SK-N-SH treated with all-trans-retinoic acid at 6 μM for 48 hours (cell line): Measurements from ENCODE around the gene CAPS2.

Experiments
- ATAC-seq: fragments of 200-7000 bp; cut with Tn5 transposase; 3 replicates; pipeline ENCODE4 v1.9.1; 2020; ENCODE audit warnings: mild to moderate bottlenecking, moderate library complexity
- ARNTL ChIP-seq: fragments of 450-650 bp; formaldehyde crosslinking; IDR thresholded peaks from 2 replicates; pipeline ENCODE4 v1.5.0; 2020; ENCODE audit warnings: low read depth, mild to moderate bottlenecking, moderate library complexity, borderline replicate concordance
- BACH2 ChIP-seq: fragments of 250-450 bp; sonication (Bioruptor Pico); IDR thresholded peaks from 2 replicates; pipeline ENCODE4 v1.9.0; 2021; ENCODE audit warnings: mild to moderate bottlenecking, borderline replicate concordance
- CREB5 ChIP-seq: fragments of 250-450 bp; sonication (Bioruptor Pico); IDR thresholded peaks from 2 replicates; pipeline ENCODE4 v1.5.1; 2020; ENCODE audit warnings: low read depth, mild to moderate bottlenecking, moderate library complexity
- CSDC2 ChIP-seq: fragments of 250-450 bp; sonication (Bioruptor Pico); IDR thresholded peaks from 2 replicates; pipeline ENCODE4 v1.5.0; 2020; ENCODE audit warnings: mild to moderate bottlenecking, moderate library complexity
- ESRRG ChIP-seq: fragments of 250-450 bp; sonication (Bioruptor Pico); IDR thresholded peaks from 2 replicates; pipeline ENCODE4 v1.6.1; 2021; ENCODE audit warnings: mild to moderate bottlenecking
- GLIS3 ChIP-seq: fragments of 250-450 bp; sonication (Bioruptor Pico); IDR thresholded peaks from 2 replicates; pipeline ENCODE4 v1.5.0; 2020; ENCODE audit warnings: mild to moderate bottlenecking, moderate library complexity
- ISL1 ChIP-seq: fragments of 250-450 bp; sonication (Bioruptor Pico); IDR thresholded peaks from 2 replicates; pipeline ENCODE4 v2.1.2; 2022; ENCODE audit warnings: mild to moderate bottlenecking, moderate library complexity
- OSR1 ChIP-seq: fragments of 250-450 bp; sonication (Bioruptor Pico); IDR thresholded peaks from 2 replicates; pipeline ENCODE4 v1.8.0; 2022; ENCODE audit warnings: moderate library complexity, mild to moderate bottlenecking, inconsistent platforms
- PPARA ChIP-seq: fragments of 250-450 bp; sonication (Bioruptor Pico); IDR thresholded peaks from 2 replicates; pipeline ENCODE4 v1.5.0; 2020; ENCODE audit warnings: mild to moderate bottlenecking, borderline replicate concordance
- RARB ChIP-seq: fragments of 250-450 bp; sonication (Bioruptor Pico); IDR thresholded peaks from 2 replicates; pipeline ENCODE4 v1.8.0; 2021; ENCODE audit warnings: mild to moderate bottlenecking, moderate library complexity
- SNAI2 ChIP-seq: fragments of 250-450 bp; sonication (Bioruptor Pico); IDR thresholded peaks from 2 replicates; pipeline ENCODE4 v1.5.0; 2020; ENCODE audit warnings: mild to moderate bottlenecking, moderate library complexity
- TCF4 ChIP-seq: fragments of 250-450 bp; sonication (Bioruptor Pico); IDR thresholded peaks from 2 replicates; pipeline ENCODE4 v1.8.0; 2021; ENCODE audit warnings: mild to moderate bottlenecking, moderate library complexity, borderline replicate concordance
- TOX ChIP-seq: fragments of 250-450 bp; sonication (Bioruptor Pico); IDR thresholded peaks from 2 replicates; pipeline ENCODE4 v1.8.0; 2021; ENCODE audit warnings: mild to moderate bottlenecking, moderate library complexity, borderline replicate concordance
- TSHZ2 ChIP-seq: fragments of 250-450 bp; sonication (Bioruptor Pico); IDR thresholded peaks from 2 replicates; pipeline ENCODE4 v1.5.0; 2020; ENCODE audit warnings: mild to moderate bottlenecking, moderate library complexity
- ZC3H10 ChIP-seq: fragments of 250-450 bp; sonication (Bioruptor Pico); IDR thresholded peaks from 2 replicates; pipeline ENCODE4 v1.5.1; 2021; ENCODE audit warnings: mild to moderate bottlenecking, moderate library complexity
- ZFP3 ChIP-seq: fragments of 250-450 bp; sonication (Bioruptor Pico); IDR thresholded peaks from 2 replicates; pipeline ENCODE4 v1.5.0; 2020; ENCODE audit warnings: mild to moderate bottlenecking, moderate library complexity
- ZFP30 ChIP-seq: fragments of 450-650 bp; formaldehyde crosslinking; IDR thresholded peaks from 2 replicates; pipeline ENCODE4 v1.5.0; 2022; ENCODE audit warnings: mild to moderate bottlenecking, moderate library complexity
- ZNF565 ChIP-seq: fragments of 450-650 bp; formaldehyde crosslinking; conservative IDR thresholded peaks from 2 replicates; pipeline ENCODE4 v1.5.0; 2020; ENCODE audit warnings: low read depth, mild to moderate bottlenecking, moderate library complexity
- ZNF70 ChIP-seq: fragments of 450-650 bp; formaldehyde crosslinking; IDR thresholded peaks from 2 replicates; pipeline ENCODE4 v1.5.0; 2020; ENCODE audit warnings: mild to moderate bottlenecking, moderate library complexity
- ZNF8 ChIP-seq: fragments of 450-650 bp; formaldehyde crosslinking; IDR thresholded peaks from 2 replicates; pipeline ENCODE4 v1.5.0; 2020; ENCODE audit warnings: mild to moderate bottlenecking, moderate library complexity
- TF ChIP-seq, protein P1 (sequence below): fragments of 250-450 bp; sonication (Bioruptor Pico); IDR thresholded peaks from 2 replicates; pipeline ENCODE4 v1.8.0; 2021; ENCODE audit warnings: low read depth, mild to moderate bottlenecking, moderate library complexity, borderline replicate concordance
- TF ChIP-seq, protein P2 (sequence below): fragments of 250-450 bp; sonication (Bioruptor Pico); IDR thresholded peaks from 2 replicates; pipeline ENCODE4 v1.8.0; 2020; ENCODE audit warnings: mild to moderate bottlenecking, moderate library complexity, borderline replicate concordance
- TF ChIP-seq, protein P3 (sequence below): fragments of 250-450 bp; sonication (Bioruptor Pico); IDR thresholded peaks from 2 replicates; pipeline ENCODE4 v1.5.1; 2021; ENCODE audit warnings: mild to moderate bottlenecking, moderate library complexity

CAPS2 gene

GRCh38 chr12:75275702-75276101 is 54.4 kb downstream of the CAPS2 start:
- ATAC-seq: no peak
- TF ChIP-seq, protein P1, sequence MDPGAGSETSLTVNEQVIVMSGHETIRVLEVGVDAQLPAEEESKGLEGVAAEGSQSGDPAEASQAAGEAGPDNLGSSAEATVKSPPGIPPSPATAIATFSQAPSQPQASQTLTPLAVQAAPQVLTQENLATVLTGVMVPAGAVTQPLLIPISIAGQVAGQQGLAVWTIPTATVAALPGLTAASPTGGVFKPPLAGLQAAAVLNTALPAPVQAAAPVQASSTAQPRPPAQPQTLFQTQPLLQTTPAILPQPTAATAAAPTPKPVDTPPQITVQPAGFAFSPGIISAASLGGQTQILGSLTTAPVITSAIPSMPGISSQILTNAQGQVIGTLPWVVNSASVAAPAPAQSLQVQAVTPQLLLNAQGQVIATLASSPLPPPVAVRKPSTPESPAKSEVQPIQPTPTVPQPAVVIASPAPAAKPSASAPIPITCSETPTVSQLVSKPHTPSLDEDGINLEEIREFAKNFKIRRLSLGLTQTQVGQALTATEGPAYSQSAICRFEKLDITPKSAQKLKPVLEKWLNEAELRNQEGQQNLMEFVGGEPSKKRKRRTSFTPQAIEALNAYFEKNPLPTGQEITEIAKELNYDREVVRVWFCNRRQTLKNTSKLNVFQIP (CRISPR knock-in tag): no peak
- TF ChIP-seq, protein P2, sequence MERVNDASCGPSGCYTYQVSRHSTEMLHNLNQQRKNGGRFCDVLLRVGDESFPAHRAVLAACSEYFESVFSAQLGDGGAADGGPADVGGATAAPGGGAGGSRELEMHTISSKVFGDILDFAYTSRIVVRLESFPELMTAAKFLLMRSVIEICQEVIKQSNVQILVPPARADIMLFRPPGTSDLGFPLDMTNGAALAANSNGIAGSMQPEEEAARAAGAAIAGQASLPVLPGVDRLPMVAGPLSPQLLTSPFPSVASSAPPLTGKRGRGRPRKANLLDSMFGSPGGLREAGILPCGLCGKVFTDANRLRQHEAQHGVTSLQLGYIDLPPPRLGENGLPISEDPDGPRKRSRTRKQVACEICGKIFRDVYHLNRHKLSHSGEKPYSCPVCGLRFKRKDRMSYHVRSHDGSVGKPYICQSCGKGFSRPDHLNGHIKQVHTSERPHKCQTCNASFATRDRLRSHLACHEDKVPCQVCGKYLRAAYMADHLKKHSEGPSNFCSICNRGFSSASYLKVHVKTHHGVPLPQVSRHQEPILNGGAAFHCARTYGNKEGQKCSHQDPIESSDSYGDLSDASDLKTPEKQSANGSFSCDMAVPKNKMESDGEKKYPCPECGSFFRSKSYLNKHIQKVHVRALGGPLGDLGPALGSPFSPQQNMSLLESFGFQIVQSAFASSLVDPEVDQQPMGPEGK (CRISPR knock-in tag): no peak
- no peak for TF ChIP-seq ZNF70 (CRISPR knock-in tag)
- TF ChIP-seq BACH2 (CRISPR knock-in tag): no peak
- no peak for TF ChIP-seq ZFP30 (CRISPR knock-in tag)
- TF ChIP-seq, protein P3, sequence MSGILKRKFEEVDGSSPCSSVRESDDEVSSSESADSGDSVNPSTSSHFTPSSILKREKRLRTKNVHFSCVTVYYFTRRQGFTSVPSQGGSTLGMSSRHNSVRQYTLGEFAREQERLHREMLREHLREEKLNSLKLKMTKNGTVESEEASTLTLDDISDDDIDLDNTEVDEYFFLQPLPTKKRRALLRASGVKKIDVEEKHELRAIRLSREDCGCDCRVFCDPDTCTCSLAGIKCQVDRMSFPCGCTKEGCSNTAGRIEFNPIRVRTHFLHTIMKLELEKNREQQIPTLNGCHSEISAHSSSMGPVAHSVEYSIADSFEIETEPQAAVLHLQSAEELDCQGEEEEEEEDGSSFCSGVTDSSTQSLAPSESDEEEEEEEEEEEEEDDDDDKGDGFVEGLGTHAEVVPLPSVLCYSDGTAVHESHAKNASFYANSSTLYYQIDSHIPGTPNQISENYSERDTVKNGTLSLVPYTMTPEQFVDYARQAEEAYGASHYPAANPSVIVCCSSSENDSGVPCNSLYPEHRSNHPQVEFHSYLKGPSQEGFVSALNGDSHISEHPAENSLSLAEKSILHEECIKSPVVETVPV (CRISPR knock-in tag): no peak
- TF ChIP-seq TCF4 (CRISPR knock-in tag): no peak
- TF ChIP-seq SNAI2 (CRISPR knock-in tag): no peak
- no peak for TF ChIP-seq ZNF565 (CRISPR knock-in tag)
- no peak for TF ChIP-seq ZFP3 (CRISPR knock-in tag)
- TF ChIP-seq CSDC2: no peak
- no peak for TF ChIP-seq GLIS3 (CRISPR knock-in tag)
- no peak for TF ChIP-seq CREB5 (CRISPR knock-in tag)

DNA sequence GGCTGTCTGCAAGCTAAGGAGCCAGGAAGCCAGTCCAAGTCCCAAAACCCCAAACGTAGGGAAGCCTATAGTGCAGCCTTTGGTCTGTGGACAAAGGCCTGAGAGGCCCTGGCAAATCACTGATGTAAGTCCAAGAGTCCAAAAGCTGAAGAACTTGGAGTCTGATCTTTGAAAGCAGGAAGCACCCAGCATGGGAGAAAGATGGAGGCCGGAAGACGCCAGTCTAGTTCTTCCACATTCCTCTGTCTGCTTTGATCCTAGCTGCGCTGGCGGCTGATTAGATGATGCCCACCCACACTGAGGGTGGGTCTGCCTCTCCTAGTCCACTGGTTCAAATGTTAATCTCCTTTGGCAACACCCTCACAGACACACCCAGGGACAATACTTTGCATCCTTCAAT is 58.5 kb downstream of the CAPS2 start:
- TF ChIP-seq TCF4 (CRISPR knock-in tag) (no peak), PPARA (no peak), GLIS3 (CRISPR knock-in tag) (no peak), ZC3H10 (CRISPR knock-in tag) (no peak), ZNF70 (CRISPR knock-in tag) (no peak), ZFP30 (CRISPR knock-in tag) (no peak), TSHZ2 (CRISPR knock-in tag) (no peak), ZNF8 (CRISPR knock-in tag) (no peak), ARNTL (no peak), CSDC2 (no peak), BACH2 (CRISPR knock-in tag) (no peak), OSR1 (CRISPR knock-in tag) (no peak), RARB (no peak), ISL1 (CRISPR knock-in tag) (no peak), TOX (CRISPR knock-in tag) (no peak), ESRRG (CRISPR knock-in tag) (no peak), ZFP3 (CRISPR knock-in tag) (no peak)
- TF ChIP-seq, protein P2 (CRISPR knock-in tag): no peak
- TF ChIP-seq, protein P3 (CRISPR knock-in tag): no peak
- no peak for ATAC-seq
